Thymus (tissue), 2 donors: ENCODE results near the gene ABHD17C. TPM values are rescaled to one million over a fixed set of nuclear protein-coding genes. Genes with fewer than 3 reads are reported as not detected.

Experiments
- polyA plus RNA-seq: library from polyadenylated mRNA; stranded (reverse); fragments of 200-250 nt; gene quantifications from one replicate; pipeline ENCODE4 v1.2.3, GENCODE V29; 2013
- total RNA-seq: library from RNA; stranded (reverse); fragments of 120-200 nt; gene quantifications from one replicate; pipeline ENCODE4 v1.2.4, GENCODE V29; 2013
- donor health status: healthy.

The ABHD17C gene
- total and polyA plus RNA-seq, 2 donors = 2.0 to 29.2 TPM

Other genes starting within 250 kb of the ABHD17C start
- 0.28 TPM for gene CEMIP, start 84.1 kb downstream of the ABHD17C start, total RNA-seq
- 2.9 TPM for gene CEMIP, start 84.1 kb downstream of the ABHD17C start, polyA plus RNA-seq